CD4-positive, alpha-beta T cell treated with Interleukin-17A for 4 hours (primary cell): ENCODE data around the gene MACROD1.

Source experiments
- DNase-seq: peaks from one replicate; pipeline ENCODE4 v3.0.0-alpha.2; 2020; ENCODE audit warnings: mixed read lengths

Gene MACROD1

DNA sequence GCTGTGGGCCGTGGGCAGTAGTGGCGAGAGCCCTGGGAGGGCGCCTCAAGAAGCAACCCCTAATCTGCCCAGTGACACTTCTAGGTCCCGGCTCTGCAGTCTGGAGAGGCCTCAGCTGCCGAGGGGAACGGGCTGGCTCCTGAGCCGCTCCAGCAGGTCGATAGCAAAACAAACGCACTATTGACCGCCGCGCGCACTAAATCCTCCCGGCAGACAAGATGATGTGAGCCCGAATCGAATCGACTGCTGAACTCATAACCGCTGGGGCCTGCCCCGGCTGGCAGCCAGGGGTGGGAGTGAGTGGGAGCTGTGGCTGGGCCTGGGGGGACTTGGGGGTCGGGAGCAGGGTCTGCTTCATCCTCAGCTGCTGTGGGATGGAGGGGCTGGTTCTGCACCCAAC is 94.1 kb downstream of the MACROD1 start:
- no peak for DNase-seq

- no peak for DNase-seq
Measured at GRCh38 chr11:64070314-64070681, 95.6 kb downstream of the MACROD1 start.

GRCh38 chr11:64069401-64070313 is 96.3 kb downstream of the MACROD1 start:
- no peak for DNase-seq

DNA sequence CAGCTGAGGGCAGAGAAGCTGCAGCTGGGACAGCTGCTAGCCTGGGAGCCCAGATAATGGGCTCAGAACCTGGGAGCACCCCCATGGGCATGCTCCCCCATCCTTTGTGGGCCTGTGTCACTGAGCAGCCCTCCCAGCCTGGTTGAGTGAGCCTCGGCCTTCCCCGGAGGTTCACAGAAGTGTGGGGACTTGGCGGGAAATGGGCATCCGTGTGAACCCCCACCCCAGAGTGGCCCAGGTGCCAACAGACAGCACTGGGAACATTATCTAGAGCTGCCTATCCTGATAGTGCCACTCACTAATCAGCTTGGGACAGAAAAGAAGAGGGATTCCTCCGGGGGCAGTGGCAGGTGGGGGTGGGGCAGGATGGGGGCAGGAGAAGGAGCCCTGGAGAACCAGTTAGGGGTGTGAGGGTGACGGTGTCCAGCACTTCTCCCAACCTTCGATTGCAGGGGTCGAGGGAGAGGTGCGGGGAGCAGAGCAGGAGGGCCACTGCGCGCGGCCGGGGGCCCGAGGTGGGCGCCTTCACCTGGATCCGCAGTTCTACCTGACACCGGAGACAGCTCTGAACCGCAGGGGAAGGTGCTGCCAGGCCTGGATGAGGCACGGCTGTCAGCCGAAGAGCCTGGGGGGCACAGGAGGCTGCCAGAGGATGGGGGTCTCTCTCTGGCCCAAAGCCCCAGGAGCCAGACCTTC is 97.1 kb downstream of the MACROD1 start:
- DNase-seq: no peak

GRCh38 chr11:64067230-64067993 is 98.5 kb downstream of the MACROD1 start:
- DNase-seq: no peak

DNA sequence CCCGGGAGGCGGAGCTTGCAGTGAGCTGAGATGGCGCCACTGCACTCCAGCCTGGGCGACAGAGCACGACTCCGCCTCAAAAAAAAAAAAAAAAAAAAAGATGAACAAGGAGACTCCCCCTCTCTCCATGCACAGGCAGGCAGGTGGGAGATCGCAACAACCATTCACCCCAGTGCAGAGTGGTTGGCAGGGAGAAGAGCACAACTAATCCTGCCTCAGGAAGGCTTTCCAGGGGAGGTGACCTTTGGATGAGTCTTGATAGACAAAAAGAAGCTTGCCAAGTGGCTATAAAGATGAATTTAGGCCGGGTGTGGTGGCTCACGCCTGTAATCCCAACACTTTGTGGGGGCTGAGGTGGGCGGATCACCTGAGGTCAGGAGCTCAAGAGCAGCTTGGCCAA is 100.2 kb downstream of the MACROD1 start:
- no peak for DNase-seq

DNA sequence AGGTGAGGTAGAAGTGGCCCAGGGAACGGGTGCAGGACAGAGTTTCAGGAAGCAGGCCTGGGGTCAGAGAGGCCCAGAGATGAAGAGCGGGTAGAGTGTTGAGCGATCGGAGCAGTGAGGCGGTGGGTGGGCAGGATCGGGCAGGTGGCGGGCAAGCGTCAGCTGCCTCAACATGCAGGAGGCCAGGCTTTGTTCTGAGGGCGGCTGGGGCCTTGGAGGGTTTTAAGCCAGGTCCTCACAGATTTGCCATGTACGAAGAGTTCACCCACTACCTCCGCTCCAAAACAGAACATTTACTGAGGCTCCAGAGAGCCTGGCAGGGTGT is 100.8 kb downstream of the MACROD1 start:
- no peak for DNase-seq

GRCh38 chr11:64064374-64065140 is 101.4 kb downstream of the MACROD1 start:
- DNase-seq: no peak

DNA sequence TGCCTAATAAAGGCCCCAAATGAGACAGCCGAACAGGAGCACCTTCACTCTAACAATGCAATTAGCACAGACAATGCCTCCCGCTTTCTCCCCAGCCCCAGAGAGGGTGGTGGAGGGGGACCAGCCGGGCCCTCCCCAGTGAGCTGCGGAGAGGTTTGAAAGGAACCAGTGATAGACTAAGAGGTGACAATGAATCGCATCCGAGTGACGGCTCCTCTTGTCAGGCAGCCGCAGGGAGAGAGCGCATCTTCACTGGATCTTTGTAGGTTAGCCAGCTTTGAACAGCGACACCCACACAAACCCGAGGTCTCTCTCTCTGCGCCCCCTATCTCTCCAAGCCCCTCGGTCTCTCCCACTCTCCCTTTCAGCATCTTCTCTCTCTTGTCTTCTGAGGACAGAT is 102.1 kb downstream of the MACROD1 start:
- no peak for DNase-seq

- no peak for DNase-seq
Measured at GRCh38 chr11:64062185-64063039, 103.5 kb downstream of the MACROD1 start.

DNA sequence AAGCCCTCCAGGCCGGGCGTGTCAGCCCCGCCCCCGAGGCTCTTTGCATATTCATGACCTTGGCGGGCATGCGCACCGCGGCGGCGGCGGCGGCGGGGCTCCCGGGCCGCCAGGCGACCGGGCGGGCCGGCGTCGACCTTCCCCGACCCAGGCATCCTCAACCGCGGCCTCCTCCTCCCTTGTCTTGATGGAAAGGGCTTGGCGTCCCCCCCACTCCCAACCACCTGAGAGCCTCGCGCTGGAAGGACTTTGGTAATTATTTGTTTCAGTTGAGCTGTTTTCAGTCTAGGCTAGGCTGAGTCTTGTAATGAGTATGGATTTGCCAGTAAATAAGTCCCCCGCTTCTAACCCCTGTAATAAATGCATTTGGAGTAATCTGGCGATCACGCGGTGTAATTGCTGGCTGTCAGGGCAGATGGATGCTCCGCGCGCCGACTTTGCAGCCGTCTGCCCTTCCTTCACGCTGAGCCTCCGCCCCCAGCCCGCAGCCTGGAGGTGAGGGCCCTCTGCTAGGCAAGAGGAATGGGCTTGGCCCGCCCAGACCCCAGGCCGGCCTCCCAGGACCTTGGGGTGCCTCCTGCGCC is 105.0 kb downstream of the MACROD1 start:
- peak; percentile 64 for DNase-seq

- no peak for DNase-seq
Measured at GRCh38 chr11:64060263-64060860, 105.6 kb downstream of the MACROD1 start.

DNA sequence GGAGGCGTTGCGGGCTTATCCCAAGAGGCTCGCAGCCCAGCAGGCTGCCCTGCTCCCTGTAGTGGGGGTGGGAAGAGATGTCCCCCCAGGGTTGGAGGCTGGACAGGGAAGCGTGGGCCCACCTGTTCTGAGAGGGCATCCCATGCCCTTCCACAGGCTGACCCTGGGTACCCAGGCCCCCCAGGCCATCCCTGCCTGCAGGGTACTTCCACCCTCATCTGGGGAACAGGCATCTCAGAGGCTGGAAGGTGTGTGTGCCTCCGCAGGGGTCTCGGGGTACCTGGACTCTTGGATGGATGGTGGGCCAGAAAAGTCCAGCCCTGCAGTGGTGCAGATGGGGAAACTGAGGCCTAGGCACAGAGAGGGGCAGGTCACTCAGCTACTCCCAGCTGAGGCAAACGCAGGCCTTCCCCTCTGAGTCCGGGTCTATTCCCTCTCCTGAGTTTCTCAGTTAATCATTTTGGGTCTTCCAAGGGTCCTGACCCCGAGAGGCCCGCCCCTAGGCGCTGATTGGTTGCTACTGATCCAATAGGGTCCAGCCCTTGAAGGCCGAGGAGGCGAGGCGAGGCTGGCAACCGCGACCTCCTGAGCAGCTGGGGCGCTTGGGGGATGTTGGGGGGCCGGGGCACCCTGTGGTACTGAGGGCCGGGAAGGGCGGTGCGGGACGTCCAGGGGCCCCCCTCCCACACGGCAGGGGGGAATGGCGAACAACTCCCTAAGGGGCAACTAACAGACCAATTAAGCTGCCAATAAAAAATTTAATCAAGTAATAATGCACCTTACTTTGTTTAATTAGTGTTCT is 106.4 kb downstream of the MACROD1 start:
- no peak for DNase-seq

DNA sequence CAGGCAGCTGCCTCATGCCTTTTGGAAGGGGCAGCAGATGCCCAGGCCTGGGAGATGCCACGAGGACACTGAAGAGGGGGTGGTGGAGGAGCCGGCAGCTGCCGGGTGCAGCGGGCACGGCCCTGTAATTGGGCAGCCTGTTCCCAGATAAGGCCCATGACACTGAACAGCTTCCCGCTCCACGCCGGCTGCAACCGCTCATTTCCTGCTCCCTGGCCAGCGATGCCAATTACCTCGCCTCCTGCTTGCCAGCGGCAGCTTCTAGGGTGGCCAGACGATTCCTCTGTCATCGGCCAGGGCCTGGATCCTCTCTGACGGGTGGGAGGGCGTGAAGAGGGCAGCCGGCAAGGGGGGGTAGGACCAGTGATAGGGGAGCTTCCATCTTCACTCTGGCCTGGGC is 107.4 kb downstream of the MACROD1 start:
- DNase-seq: no peak

GRCh38 chr11:64057890-64058289 is 108.0 kb downstream of the MACROD1 start:
- no peak for DNase-seq

GRCh38 chr11:64056861-64057260 is 109.1 kb downstream of the MACROD1 start:
- no peak for DNase-seq

- no peak for DNase-seq
Measured at GRCh38 chr11:64056213-64056785, 109.6 kb downstream of the MACROD1 start.

DNA sequence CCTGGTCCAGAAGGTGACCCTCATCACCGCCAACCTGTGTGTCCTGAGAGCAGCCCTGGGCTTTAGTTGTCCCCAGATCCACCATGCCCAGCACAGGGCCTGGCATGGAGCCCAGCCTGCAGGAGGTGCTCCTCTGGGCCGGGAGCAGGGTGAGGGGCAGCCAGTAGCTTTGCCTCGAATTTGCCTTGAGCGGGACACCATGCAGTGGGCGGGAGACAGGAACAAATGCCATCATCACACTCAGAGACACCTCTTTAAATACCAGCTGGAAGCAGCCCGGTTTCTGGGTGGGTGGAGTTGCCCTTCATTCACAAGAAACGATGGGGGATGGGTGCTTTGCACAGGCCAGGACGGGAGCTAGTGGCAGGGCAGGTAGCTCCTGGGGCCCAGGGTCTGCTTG is 110.8 kb downstream of the MACROD1 start:
- DNase-seq: no peak

DNA sequence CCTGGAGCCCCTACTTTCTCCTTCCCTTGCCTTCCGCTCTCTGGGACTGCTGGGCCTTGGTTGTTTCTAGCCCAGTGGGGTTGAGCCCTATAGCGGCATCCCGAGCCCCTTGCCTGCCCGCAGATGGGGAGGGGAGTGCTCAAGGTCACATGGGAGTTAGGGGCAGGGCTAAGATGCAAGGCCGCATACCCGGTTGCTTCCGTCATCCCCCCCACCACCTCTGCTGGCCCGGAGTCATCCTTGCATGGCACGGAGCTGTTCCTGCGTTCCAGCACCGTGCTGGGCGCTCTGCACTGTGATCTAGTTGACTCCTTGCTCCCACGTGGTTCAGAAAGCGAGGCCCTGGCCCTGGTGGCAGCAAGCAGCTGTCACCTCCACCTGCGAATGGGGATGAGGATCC is 112.2 kb downstream of the MACROD1 start:
- DNase-seq: no peak
